GM23338 (cell line): ENCODE measurements around the gene SSTR3. TPM values are rescaled to one million over a fixed set of nuclear protein-coding genes. Genes with fewer than 3 reads are reported as not detected.

Experiments used
- ATAC-seq: fragments of 200-7000 bp; cut with Tn5 transposase; 3 replicates; pipeline ENCODE4 v1.9.1; 2020
- DNase-seq: peaks from one replicate; pipeline ENCODE4 v3.0.0-alpha.2; 2015; ENCODE audit warnings: low spot score
- H2AFZ ChIP-seq: fragments of 200-600 bp; sonication (generic); 2 replicates; pipeline ENCODE4 v1.8.0; 2016; ENCODE audit warnings: antibody characterized with exemption, mild to moderate bottlenecking, moderate library complexity
- H3F3A ChIP-seq: fragments of 200-600 bp; sonication (generic); replicated peaks from 2 replicates; pipeline ENCODE4 v1.8.0; 2017; ENCODE audit warnings: antibody characterized with exemption, mixed run types, low read depth
- H3K27ac ChIP-seq: fragments of 200-600 bp; sonication (generic); 2 replicates; pipeline ENCODE4 v1.6.1; 2016; ENCODE audit warnings: low read depth
- H3K27me3 ChIP-seq: fragments of 200-600 bp; sonication (generic); 2 replicates; pipeline ENCODE4 v1.8.0; 2016; ENCODE audit warnings: mild to moderate bottlenecking, mixed run types, moderate library complexity; ENCODE audit not compliant: insufficient read depth
- H3K36me3 ChIP-seq: fragments of 200-600 bp; sonication (generic); 2 replicates; pipeline ENCODE4 v1.8.0; 2016; ENCODE audit warnings: mild to moderate bottlenecking; ENCODE audit not compliant: insufficient read depth
- H3K4me1 ChIP-seq: fragments of 200-600 bp; sonication (generic); 2 replicates; pipeline ENCODE4 v1.8.0; 2016; ENCODE audit warnings: mild to moderate bottlenecking, moderate library complexity; ENCODE audit not compliant: insufficient read depth
- H3K4me2 ChIP-seq: fragments of 200-600 bp; sonication (generic); 2 replicates; pipeline ENCODE4 v1.7.1; 2017; ENCODE audit warnings: mixed run types
- H3K4me3 ChIP-seq: fragments of 200-600 bp; sonication (generic); 2 replicates; pipeline ENCODE4 v1.6.1; 2016; ENCODE audit warnings: mixed run types
- H3K79me2 ChIP-seq: fragments of 200-600 bp; sonication (generic); replicated peaks from 2 replicates; pipeline ENCODE4 v1.8.0; 2017; ENCODE audit warnings: mild to moderate bottlenecking; ENCODE audit not compliant: insufficient read depth
- H3K9me2 ChIP-seq: fragments of 200-600 bp; sonication (generic); 2 replicates; pipeline ENCODE4 v1.8.0; 2017; ENCODE audit not compliant: insufficient read depth
- H4K20me1 ChIP-seq: fragments of 200-600 bp; sonication (generic); replicated peaks from 2 replicates; pipeline ENCODE4 v1.8.0; 2017; ENCODE audit warnings: mild to moderate bottlenecking; ENCODE audit not compliant: insufficient read depth
- H3K27ac Mint-ChIP-seq: 2 replicates; pipeline ENCODE4 v1.8.0; 2020; ENCODE audit warnings: inconsistent platforms, mild to moderate bottlenecking, moderate library complexity, mixed read lengths
- H3K27me3 Mint-ChIP-seq: 3 replicates; pipeline ENCODE4 v1.8.0; 2022; ENCODE audit warnings: low read depth, mild to moderate bottlenecking, moderate library complexity, mixed read lengths, inconsistent platforms; ENCODE audit not compliant: insufficient read depth, poor library complexity
- H3K36me3 Mint-ChIP-seq: 3 replicates; pipeline ENCODE4 v1.8.0; 2021; ENCODE audit warnings: low read depth, mild to moderate bottlenecking, inconsistent platforms, moderate library complexity, mixed read lengths
- H3K4me1 Mint-ChIP-seq: 3 replicates; pipeline ENCODE4 v1.8.0; 2020; ENCODE audit warnings: mild to moderate bottlenecking, inconsistent platforms, mixed read lengths
- H3K4me3 Mint-ChIP-seq: 3 replicates; pipeline ENCODE4 v1.8.0; 2021; ENCODE audit warnings: moderate library complexity, mild to moderate bottlenecking, inconsistent platforms, mixed read lengths
- H3K9me3 Mint-ChIP-seq: 3 replicates; pipeline ENCODE4 v1.8.0; 2020; ENCODE audit warnings: moderate library complexity, mild to moderate bottlenecking, inconsistent platforms, mixed read lengths
- CTCF ChIP-seq, 2 experiments: fragments of 200-600 bp in 1 of 2; sonication (generic) in 1 of 2; conservative IDR thresholded peaks; 2 replicates each; pipeline versions ENCODE4 v1.5.1 to v1.6.1; 2016 to 2017; ENCODE audit warnings: antibody characterized with exemption in 2 of 2, low read depth in 2 of 2, mild to moderate bottlenecking in 2 of 2, moderate library complexity in 1 of 2
- EZH2phosphoT487 ChIP-seq: fragments of 200-600 bp; sonication (generic); IDR thresholded peaks from one replicate; pipeline ENCODE4 v1.8.1; 2018; ENCODE audit warnings: antibody characterized with exemption; ENCODE audit not compliant: unreplicated experiment
- JUNB ChIP-seq: IDR thresholded peaks from one replicate; pipeline ENCODE4 v1.6.1; 2016; ENCODE audit warnings: antibody characterized with exemption; ENCODE audit not compliant: unreplicated experiment
- NANOG ChIP-seq: IDR thresholded peaks from 2 replicates; pipeline ENCODE4 v1.6.1; 2016; ENCODE audit warnings: antibody characterized with exemption, borderline replicate concordance
- POLR2AphosphoS5 ChIP-seq: IDR thresholded peaks from 2 replicates; pipeline ENCODE4 v1.6.1; 2016; ENCODE audit warnings: antibody characterized with exemption, low read depth
- STAT1 ChIP-seq: IDR thresholded peaks from one replicate; pipeline ENCODE4 v1.6.1; 2016; ENCODE audit warnings: antibody characterized with exemption; ENCODE audit not compliant: unreplicated experiment
- ZNF114 ChIP-seq: fragments of 250-450 bp; sonication (Bioruptor Pico); IDR thresholded peaks from 2 replicates; pipeline ENCODE4 v1.5.0; 2020; ENCODE audit warnings: mild to moderate bottlenecking, moderate library complexity
- ZNF331 ChIP-seq: fragments of 250-450 bp; sonication (Bioruptor Pico); IDR thresholded peaks from 2 replicates; pipeline ENCODE4 v1.5.0; 2020; ENCODE audit warnings: low read depth, mild to moderate bottlenecking, moderate library complexity
- ZNF462 ChIP-seq: fragments of 250-450 bp; sonication (Bioruptor Pico); IDR thresholded peaks from 2 replicates; pipeline ENCODE4 v1.5.0; 2020; ENCODE audit warnings: mild to moderate bottlenecking, moderate library complexity
- polyA plus RNA-seq: library from polyadenylated mRNA; unstranded; fragments of >200 nt; fragmentation: Nextera tagmentation; extraction: Ambion mirVana; gene quantifications from 2 replicates; pipeline ENCODE4 v1.2.1, GENCODE V29; 2016
- total RNA-seq: library from RNA; depleted of rRNA; stranded (reverse); fragments of >200 nt; shearing (Covaris generic); gene quantifications from 2 replicates; pipeline ENCODE4 v1.2.3, GENCODE V29; 2014

SSTR3 gene
- total and polyA plus RNA-seq, 2 experiments from 2014 or later: 0.66 TPM; not detected in 1

- no peaks in the 10 kb centered on the region for H3F3A ChIP-seq
- Mint-ChIP-seq H3K27ac (no peak overlapping the region), H3K4me1 (peaks cover 9% of the 10 kb centered on the region), H3K27me3 (peaks cover 8% of the 10 kb centered on the region), H3K9me3 (peaks cover 4% of the 10 kb centered on the region; the same call in 2 of the 3 replicates), H3K36me3 (no peaks in the 10 kb centered on the region), H3K4me3 (no peak overlapping the region)
- no peak for TF ChIP-seq ZNF114 (CRISPR knock-in tag)
- no peak for TF ChIP-seq ZNF462 (CRISPR knock-in tag)
- TF ChIP-seq ZNF331: no peak
- no peak for TF ChIP-seq EZH2phosphoT487
- TF ChIP-seq CTCF (conservative IDR thresholded peaks at IDR 0.05; ENCODE audit: low read depth in 2 of 2): no peak
- TF ChIP-seq STAT1: no peak
- TF ChIP-seq POLR2AphosphoS5: no peak
- TF ChIP-seq NANOG: no peak
- TF ChIP-seq JUNB: no peak
- ATAC-seq (peak; percentile 75), DNase-seq (peak; percentile 32)
- no peak overlapping the region for H3K4me3 ChIP-seq
- H3K79me2 ChIP-seq: no peaks in the 10 kb centered on the region
- no peak overlapping the region for H3K27ac ChIP-seq
- H3K4me2 ChIP-seq: no peak overlapping the region
- H3K9me2 ChIP-seq: no peaks in the 10 kb centered on the region
- H3K4me1 ChIP-seq: no peaks in the 10 kb centered on the region
- no peaks in the 10 kb centered on the region for H3K36me3 ChIP-seq
- H2AFZ ChIP-seq: no peak overlapping the region
- no peaks in the 10 kb centered on the region for H4K20me1 ChIP-seq
- no peaks in the 10 kb centered on the region for H3K27me3 ChIP-seq
Observed at GRCh38 chr22:37160027-37160426, 52.2 kb downstream of the SSTR3 start.
